ENCODE results near the gene MIPOL1. TPM values are rescaled to one million over a fixed set of nuclear protein-coding genes. Genes with fewer than 3 reads are reported as not detected.

Gene MIPOL1
- total RNA-seq, 1 donor from 2014 or later = 9.5 TPM

GRCh38 chr14:37466623-37467088 is 268.9 kb downstream of the MIPOL1 start:
- DNase-seq = no peak

GRCh38 chr14:37469650-37470049 is 271.9 kb downstream of the MIPOL1 start:
- DNase-seq = no peak

GRCh38 chr14:37470251-37470650 is 272.5 kb downstream of the MIPOL1 start:
- no peak for DNase-seq

GRCh38 chr14:37472906-37473305 is 275.2 kb downstream of the MIPOL1 start:
- DNase-seq = no peak

GRCh38 chr14:37474191-37474590 is 276.5 kb downstream of the MIPOL1 start:
- no peak for DNase-seq

GRCh38 chr14:37480446-37481290 is 282.9 kb downstream of the MIPOL1 start:
- no peak for DNase-seq

- DNase-seq = no peak
Observed at GRCh38 chr14:37482428-37482827, 284.7 kb downstream of the MIPOL1 start.

GRCh38 chr14:37483672-37484071 is 285.9 kb downstream of the MIPOL1 start:
- no peak for DNase-seq

- DNase-seq = no peak
Observed at GRCh38 chr14:37490607-37491006, 292.9 kb downstream of the MIPOL1 start.

GRCh38 chr14:37491076-37491475 is 293.3 kb downstream of the MIPOL1 start:
- DNase-seq = no peak

GRCh38 chr14:37493606-37494005 is 295.9 kb downstream of the MIPOL1 start:
- DNase-seq = no peak

- no peak for DNase-seq
Observed at GRCh38 chr14:37497422-37497821, 299.7 kb downstream of the MIPOL1 start.

- DNase-seq = no peak
Observed at GRCh38 chr14:37501877-37502276, 304.1 kb downstream of the MIPOL1 start.

GRCh38 chr14:37508503-37508902 is 310.8 kb downstream of the MIPOL1 start:
- DNase-seq = no peak

GRCh38 chr14:37512173-37512572 is 314.4 kb downstream of the MIPOL1 start:
- no peak for DNase-seq

GRCh38 chr14:37515771-37516170 is 318.0 kb downstream of the MIPOL1 start:
- no peak for DNase-seq

- DNase-seq = no peak
Observed at GRCh38 chr14:37526994-37527393, 329.3 kb downstream of the MIPOL1 start.

GRCh38 chr14:37539992-37540391 is 342.3 kb downstream of the MIPOL1 start:
- DNase-seq = no peak

GRCh38 chr14:37544407-37544806 is 346.7 kb downstream of the MIPOL1 start:
- no peak for DNase-seq

- DNase-seq = no peak
Observed at GRCh38 chr14:37545174-37545573, 347.4 kb downstream of the MIPOL1 start.

GRCh38 chr14:37546621-37547447 is 349.1 kb downstream of the MIPOL1 start:
- DNase-seq = no peak

- DNase-seq = no peak
Observed at GRCh38 chr14:37550511-37550910, 352.8 kb downstream of the MIPOL1 start.

- no peak for DNase-seq
Observed at GRCh38 chr14:37551119-37551518, 353.4 kb downstream of the MIPOL1 start.

All from dermis blood vessel endothelial cell (primary cell).